ENCODE data around the gene CAST.
"Not testable (repeated sequence)": the region's sequence is repeated elsewhere in the genome, so short reads cannot be mapped to it uniquely, and the experiment has no call there.

CAST gene

DNA sequence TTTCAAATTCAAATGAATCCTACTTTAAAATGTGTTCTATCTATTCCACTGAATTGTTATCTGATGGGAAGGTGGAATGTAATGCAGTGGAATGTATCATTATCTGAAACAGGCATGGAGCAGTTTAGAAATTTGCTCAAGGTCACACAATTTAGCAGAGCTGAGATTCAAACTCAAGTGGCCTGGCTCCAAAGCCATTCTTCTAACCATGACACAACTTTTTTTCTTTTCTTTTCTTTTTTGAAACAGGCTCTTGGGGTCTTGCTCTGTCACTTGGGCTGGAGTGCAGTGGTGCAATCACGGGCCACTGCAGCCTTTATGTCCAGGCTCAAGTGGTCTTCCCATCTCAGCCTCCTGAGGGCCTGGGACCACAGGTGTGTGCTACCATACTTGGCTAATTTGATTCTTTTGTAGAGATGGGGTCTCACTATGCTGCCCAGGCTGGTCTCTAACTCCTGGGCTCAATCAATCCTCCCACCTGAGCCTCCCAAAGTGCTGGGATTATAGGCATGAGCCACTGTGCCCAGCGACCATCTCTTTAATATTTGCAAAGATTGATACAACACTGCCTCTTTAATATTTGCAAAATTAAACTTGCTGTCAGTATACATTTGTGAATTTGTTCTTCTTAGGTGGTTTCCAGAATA is 50.0 kb downstream of the CAST start:
- no peak for DNase-seq (ENCODE audit: low spot score)

- no peak for DNase-seq (ENCODE audit: low spot score)
These were observed 52.3 kb downstream of the CAST start for GRCh38 chr5:96714450-96714849.

DNA sequence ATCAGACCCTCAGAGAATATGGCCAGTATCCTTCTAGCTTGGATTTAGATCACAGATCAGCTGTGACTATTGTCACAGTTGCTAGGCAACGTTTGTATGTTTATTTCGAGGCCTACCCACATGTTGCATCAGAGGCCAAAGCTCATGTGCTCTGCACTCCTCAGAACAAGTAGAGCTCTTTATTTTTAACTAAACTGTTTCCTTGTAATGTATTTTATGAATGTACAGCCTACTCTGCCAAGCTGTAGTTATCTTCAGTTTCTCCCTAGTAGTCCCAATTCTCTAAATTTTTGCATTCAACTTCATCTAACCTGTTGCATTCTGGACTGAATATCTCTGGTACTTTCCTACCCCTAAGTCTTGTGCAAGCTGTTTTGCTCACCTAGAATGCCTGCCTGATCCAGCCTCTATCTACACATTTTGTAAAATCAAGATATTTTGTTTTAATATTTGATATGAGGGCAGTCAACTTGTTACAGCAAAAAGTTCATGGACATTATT is 52.8 kb downstream of the CAST start:
- no peak for DNase-seq (ENCODE audit: low spot score)

- DNase-seq (ENCODE audit: low spot score): no peak
These were observed 53.8 kb downstream of the CAST start for GRCh38 chr5:96716007-96716406.

GRCh38 chr5:96716716-96717115 is 54.5 kb downstream of the CAST start:
- no peak for DNase-seq (ENCODE audit: low spot score)

GRCh38 chr5:96717874-96718273 is 55.7 kb downstream of the CAST start:
- no peak for DNase-seq (ENCODE audit: low spot score)

GRCh38 chr5:96718635-96719077 is 56.5 kb downstream of the CAST start:
- DNase-seq (ENCODE audit: low spot score): no peak

- DNase-seq (ENCODE audit: low spot score): no peak
These were observed 58.2 kb downstream of the CAST start for GRCh38 chr5:96720408-96720807.

GRCh38 chr5:96721351-96721977 is 59.3 kb downstream of the CAST start:
- no peak for DNase-seq (ENCODE audit: low spot score)

- no peak for DNase-seq (ENCODE audit: low spot score)
These were observed 63.1 kb downstream of the CAST start for GRCh38 chr5:96725257-96725656.

DNA sequence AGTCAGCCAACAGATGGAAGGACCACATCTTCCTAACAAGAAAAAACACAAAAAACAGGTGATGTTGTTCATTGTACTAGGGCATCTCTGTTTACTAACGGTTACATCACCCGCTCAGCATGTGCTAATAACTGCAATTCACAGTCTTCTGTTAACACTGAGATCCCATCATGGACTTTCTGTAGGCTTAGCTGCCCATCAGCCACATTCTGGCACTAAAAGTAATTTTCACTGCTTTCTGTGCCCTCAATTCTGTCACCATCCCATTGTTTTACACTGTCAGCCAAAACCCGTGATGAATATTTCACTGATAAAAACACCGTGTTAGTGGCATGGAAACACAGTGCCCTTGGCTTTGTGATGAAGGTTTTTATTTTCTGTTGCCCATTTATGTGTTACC is 64.6 kb downstream of the CAST start:
- DNase-seq (ENCODE audit: low spot score): no peak

GRCh38 chr5:96729156-96729555 is 67.0 kb downstream of the CAST start:
- DNase-seq (ENCODE audit: low spot score): no peak

DNA sequence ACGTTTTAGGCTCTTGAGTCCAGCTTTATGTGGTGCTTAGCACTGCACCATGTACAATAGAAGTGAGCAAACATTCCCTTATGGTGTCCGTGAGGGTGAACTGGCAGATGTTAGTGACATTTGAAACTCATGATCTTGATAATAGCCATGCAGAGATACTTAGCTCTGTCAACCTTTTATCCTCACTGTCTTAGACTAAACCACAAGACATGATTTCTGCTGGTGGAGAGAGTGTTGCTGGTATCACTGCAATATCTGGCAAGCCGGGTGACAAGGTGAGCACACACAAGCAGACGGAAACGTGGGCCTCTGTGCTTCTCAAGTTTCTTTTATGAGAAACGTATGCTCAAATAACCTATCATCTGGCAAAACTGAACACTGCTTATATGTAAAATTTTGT is 68.4 kb downstream of the CAST start:
- DNase-seq (ENCODE audit: low spot score): no peak

DNA sequence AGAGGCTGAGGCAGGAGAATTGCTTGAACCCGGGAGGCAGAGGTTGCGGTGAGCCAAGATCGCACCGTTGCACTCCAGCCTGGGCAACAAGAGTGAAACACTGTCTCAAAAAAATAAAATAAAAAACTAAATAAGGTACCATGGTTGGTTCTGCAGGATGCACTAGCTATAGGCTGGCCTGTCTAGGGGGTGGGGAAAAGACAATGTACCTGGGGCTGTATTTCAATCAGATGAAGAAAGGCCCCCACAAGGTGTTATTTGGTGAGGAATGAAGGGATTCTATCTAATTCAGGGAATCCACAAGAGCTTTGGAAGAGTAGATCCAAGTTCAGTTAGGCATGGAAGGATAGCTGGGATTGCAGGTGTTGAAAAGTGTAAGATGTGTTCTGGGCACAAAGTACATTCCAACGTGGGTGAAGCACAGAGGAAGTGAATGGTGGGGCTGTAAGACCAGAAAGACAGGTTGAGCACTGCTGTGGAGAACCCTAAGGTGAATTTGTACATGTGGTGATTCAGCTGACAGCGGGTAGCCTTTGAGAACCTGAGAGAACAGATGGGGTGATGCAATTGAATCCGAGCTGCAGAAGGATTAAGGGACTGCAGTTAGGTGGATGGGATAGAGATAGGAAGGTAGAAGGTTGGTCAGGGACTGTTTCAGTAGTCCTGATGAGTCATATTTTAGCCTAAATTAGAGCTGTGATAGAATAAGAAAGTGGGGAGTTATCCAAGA is 71.8 kb downstream of the CAST start:
- DNase-seq (ENCODE audit: low spot score): no peak

DNA sequence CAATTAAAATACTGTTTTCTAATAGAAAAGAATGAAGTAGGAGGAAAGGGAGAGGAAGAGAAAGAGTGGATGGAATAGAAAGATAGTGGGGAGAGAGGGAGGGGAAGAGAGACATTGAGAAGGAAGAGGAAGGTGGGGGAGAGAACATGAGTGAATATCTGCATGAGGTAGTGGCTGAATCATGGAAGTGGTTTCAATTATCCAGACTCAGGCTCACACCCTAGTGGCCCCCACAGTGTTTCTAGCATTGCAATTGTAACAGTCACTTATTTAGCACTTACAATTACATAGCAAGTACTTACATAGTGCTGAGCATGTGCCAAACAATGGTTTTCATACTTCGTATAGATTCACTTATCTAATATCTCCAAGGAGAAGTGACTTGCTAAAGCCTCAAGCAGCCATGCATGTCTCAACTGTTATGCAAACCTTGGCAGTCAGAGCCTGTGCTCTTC is 72.7 kb downstream of the CAST start:
- DNase-seq (ENCODE audit: low spot score): no peak

DNA sequence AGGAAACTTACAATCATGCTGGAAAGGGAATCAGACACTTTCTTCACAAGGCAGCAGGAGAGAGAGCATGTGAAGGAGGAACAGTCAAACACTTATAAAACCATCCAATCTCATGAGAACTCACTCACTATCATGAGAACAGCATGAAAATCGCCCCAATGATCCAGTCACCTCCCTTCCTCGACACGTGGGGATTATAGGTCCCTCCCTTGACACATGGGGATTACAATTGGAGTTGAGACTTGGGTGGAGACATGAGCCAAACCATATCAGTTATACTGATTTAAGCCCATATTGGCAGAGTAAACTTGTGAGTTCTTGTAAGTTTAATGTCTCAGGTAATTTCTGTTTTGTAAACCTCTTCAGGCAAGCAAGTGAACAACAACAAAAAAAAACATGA is 74.8 kb downstream of the CAST start:
- DNase-seq (ENCODE audit: low spot score): no peak

GRCh38 chr5:96741106-96741505 is 78.9 kb downstream of the CAST start:
- DNase-seq (ENCODE audit: low spot score): no peak

DNA sequence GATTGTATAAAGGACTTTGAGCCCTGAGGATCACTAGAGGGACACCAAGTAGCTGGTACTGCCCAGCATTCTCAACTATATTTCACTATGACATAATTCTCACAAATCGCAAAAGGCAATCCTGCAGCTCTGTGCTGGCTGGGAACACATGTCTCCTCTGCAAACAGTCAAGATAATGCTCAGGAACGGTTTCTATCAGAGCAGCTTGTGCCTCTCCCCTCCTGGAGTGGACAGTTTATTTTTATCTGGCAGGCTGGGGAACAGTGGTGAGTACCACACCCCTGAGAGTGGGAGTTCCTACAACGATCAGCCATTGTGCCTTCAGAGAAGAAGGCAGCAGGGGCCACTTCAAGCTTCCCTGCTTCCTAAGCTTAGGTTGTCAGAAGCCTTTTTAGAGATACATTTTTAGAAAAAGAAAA is 79.7 kb downstream of the CAST start:
- DNase-seq (ENCODE audit: low spot score): no peak

GRCh38 chr5:96742538-96742937 is 80.4 kb downstream of the CAST start:
- DNase-seq (ENCODE audit: low spot score): no peak

DNA sequence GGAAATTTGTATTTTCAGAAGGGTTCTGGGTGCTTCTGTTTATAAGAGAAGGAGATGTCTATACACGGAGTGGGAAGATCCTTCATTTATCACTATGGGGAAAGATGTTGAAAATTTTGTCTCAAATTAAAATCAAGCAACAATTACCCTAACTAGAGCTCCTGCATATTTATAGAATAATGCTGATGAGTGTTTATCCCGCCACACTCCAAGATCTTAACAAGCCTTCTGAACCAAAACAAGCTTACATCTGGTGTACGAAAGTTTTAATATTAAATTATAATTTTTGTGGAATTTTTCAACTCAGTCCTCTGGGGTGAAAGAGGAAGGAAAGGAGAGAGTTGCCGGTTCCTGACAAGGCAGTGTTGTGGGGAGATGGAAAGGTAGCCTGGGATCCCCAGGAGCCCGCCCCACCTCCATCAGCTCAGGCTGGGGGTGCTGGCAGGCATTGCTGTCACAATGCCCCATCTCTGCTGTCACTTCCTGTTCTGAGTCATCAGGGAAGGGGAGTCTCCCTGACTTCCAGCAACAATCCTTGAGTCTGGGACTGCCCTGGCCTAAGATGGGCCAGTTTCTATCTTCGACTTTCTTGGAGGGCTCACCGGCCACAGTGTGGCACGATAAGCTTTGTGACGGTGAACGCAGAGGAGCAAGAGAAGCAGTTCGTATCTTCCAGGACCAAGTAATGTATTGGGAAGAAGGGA is 81.0 kb downstream of the CAST start:
- DNase-seq (ENCODE audit: low spot score): no peak

- DNase-seq (ENCODE audit: low spot score): no peak
These were observed 81.6 kb downstream of the CAST start for GRCh38 chr5:96743805-96744204.

DNA sequence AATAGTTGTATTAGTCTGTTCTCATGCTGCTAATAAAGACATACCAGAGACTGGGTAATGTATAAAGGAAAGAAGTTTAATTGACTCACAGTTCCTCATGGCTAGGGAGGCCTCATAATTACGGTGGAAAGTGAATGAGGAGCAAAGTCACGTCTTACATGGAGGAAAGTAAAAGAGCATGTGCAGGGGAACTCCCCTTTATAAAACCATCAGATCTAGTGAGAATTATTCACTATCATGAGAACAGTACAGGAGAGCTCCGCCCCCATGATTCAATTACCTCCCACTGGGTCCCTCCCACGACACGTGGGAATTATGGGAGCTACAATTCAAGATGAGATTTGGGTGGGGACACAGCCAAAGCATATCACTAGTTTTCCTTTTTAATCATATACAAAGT is 82.0 kb downstream of the CAST start:
- not testable (repeated sequence) for DNase-seq (ENCODE audit: low spot score)

Data from globus pallidus (tissue), 1 donor.